Head of caudate nucleus (tissue), 42 donors: Measurements from ENCODE around the gene GPR3.

Experiments used
- DNase-seq, 42 donors: peaks; one replicate each; pipeline versions ENCODE4 v3.0.0 to v3.0.0-alpha.2; 2020 to 2021; ENCODE audit warnings: mixed read lengths in 7 of 42
- intact Hi-C: fragments of 100-400 bp; cut with DNase I; formaldehyde crosslinking; loops from one replicate; pipeline ENCODE4 v1.15.0; 2022

GPR3 gene

DNA sequence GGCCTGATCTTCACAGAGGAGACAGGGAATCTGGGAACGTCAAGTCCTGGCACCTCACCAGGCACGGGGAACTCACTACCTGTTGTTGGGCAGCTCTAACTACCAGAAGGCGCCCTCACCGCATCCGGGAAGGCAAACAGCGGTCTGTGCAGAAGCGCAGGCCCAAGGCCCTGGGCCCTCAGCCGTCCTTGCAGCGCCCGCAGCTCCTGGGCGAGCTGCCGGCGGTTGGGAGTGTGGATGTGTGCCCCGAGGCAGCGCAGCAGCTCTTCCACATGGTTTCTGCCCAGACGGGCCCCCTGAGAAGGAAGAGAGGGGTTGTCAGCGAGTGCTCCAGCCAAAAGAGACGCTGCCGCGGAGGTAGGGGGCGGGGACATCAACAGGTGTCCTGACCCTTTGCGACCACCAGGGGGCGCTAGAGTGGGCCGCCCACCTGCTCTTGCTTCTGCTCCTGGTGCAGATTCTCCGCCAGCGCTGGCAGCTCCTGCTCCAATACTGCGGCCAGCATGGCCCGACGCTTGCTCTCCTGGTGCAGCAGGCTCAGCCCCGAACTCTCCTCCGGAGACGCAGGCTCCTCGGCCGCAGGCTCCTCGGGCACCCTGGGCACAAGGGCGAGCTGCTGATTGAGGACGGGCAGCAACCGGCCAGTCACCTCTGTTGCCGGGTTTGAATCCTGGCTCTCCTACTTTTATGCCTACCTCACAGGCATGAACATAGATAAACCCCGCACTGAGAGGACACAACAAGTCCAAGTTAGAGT lies 35.0 kb upstream of the GPR3 start:
- DNase-seq, result peak; percentile 28 to 89 (median 72)
- intact Hi-C loops, result loop anchor here (5.0 kb wide), 1 partner anchor 35 kb away; the partner anchor contains the start of gene GPR3

DNA sequence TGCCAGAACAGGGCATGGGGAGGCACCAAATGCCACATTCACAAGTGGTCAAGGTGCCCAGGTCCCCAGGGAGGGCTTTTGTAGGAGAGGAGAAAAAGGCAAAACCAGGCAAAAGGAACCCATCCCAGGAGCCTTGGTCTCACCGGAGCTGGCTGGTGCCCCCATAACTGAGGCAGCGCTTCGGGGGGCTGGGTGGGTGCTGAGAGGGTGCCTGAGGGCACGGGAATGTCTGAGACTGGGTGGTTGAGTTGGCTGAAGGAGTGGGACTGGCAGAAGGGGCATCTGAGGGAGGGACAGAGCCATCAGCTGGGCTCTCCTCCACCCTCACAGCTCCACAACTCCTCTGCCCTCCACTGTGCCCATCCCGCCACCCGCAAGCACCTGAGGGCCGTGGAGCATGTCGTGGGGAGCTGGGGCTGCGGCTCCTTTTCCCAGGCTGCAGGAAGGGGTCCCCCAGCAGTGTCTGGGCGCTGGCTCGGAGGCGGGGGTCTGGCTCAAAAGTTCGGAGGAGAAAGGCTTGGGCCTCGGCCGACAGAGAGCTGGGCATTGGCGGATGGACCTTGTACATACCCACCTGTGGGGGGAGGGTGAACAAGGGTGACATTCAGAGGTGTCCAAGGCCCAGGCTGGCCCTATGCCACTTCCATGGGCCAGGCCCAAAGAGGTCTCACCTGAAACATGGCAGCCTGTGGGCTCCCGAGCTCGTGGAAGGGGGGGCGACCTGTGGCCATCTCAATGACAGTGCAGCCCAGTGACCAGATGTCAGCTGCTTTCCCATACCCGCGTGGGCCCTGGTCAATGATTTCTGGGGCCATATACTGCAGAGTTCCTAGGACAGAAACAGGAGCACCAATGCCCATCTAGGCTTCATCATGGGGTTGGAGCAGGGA lies 34.1 kb upstream of the GPR3 start:
- DNase-seq, result no peak
- intact Hi-C loops, result loop anchor here (5.0 kb wide), 1 partner anchor 34 kb away; the partner anchor contains the start of gene GPR3

DNA sequence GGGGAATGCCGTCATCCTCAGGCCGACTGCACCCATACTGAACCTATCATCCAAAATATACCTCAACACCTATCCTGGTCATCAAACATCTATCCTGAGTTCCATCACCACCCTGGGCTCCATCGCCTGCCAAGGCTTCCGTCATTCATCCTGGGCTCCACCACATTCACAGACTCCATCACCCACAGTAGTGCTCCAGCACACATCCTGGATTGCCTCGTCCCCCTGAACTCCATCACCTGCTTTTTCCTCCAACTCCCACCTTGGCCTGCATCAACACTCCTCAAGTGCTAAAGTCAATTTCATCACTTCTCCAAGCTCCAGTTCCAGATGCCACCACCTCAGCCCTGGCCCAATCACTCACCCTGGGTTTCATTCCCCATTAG lies 33.5 kb upstream of the GPR3 start:
- intact Hi-C loops, result loop anchor here (5.0 kb wide), 1 partner anchor 33 kb away; the partner anchor contains the start of gene GPR3
- DNase-seq, result no peak

DNA sequence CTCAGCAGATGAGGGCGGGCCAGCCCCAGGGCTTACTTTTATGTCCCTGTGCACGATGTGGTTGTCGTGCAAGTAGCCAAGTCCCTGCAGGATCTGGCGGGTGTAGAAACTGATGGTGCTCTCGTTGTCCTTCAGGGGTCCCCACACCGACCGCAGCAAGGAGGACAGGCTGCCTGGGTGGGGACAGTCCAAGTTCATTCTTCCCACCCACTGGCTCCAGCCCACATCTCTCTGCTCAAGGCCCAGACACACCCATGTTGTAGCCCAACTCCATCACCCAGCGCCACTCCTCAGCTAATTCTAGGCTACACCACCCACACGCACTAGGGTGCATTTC lies 32.6 kb upstream of the GPR3 start:
- intact Hi-C loops, result loop anchor here (5.0 kb wide), 1 partner anchor 33 kb away; the partner anchor contains the start of gene GPR3
- no peak for DNase-seq

DNA sequence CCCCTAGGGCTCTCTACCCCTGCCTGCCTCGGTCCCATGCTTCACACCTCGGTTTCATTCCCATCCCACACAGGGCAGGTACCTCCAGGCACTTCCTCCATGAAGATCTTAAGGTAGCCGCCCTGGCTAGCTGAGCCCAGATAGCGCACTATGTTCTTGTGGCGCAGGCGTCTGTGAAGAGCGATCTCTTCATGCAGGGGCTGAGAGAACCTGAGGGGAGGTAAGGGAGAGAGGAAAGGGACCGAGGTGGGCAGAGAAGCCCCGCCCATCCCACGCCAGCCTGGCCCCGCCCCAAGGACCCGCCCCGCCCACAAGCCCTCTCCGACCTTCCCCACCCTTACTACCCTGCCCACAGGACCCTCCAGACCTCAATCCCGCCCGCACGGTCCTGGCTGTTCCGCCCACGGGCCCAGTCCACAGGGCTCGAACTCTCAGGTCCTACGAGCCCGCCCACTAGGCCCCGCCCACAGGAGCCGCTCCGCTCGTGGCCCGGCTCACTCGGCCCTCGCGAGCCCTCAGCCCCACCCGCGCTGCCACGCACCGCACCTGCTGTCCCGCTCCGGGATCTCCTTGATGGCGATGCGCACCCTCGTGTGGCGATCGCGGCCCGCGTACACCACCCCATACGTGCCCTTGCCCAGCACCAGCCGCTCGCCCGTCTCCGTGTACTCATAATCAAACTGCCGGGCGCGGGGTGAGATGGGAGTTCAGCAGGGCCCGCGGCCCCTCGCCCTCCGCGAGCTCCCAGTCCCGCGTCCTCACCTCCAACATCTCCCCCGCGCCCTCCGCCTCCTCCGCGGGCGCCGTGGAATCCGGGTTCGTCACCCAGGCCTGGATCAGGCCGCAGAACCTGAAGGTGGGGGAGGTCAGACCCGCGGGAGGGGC lies 32.0 kb upstream of the GPR3 start:
- intact Hi-C loops, result no loop called here
- DNase-seq, result peak in 12 of 42 donors; percentile 22 to 60 (median 28)

DNA sequence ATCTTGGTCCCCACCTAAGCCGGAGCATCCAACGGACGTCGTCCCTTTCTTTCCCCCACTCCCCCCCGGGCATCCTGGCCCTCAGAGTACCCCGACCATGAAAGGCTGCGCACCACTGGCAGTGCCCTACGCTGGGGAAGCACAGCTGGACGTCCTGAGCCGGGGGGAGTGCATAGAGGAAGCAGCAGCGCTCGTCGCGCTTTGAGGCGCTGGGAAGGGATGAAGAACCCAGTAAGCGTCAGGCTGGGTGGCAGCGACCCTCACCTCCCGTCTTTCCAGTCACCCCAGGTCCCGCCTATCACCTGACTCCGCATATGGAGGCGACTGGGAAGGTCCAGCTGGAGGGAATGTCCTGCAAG lies 31.4 kb upstream of the GPR3 start:
- DNase-seq, result no peak

DNA sequence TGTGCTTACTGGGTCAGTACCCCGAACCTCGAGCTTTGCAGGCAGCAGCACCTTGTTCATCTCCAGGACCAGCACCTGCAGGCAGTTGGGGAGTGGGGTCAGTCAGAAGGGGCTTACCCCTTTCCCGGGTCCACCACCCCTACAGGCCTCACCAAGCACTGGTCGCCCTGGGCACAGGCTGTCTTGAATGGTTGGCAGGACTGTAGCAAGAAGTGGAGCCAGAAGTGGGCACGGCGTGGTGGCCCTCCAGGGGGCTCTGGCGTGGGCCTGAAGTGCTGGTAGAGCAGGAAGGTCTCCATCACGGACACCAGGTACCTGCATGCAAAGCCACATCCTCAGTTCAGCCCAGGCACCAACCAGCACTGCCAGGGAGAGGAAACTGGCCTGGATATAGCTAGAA lies 30.9 kb upstream of the GPR3 start:
- intact Hi-C loops, result no loop called here
- no peak for DNase-seq

More for the DNA sequence above, 31.4 kb upstream of the GPR3 start:
- intact Hi-C loops, result no loop called here

DNA sequence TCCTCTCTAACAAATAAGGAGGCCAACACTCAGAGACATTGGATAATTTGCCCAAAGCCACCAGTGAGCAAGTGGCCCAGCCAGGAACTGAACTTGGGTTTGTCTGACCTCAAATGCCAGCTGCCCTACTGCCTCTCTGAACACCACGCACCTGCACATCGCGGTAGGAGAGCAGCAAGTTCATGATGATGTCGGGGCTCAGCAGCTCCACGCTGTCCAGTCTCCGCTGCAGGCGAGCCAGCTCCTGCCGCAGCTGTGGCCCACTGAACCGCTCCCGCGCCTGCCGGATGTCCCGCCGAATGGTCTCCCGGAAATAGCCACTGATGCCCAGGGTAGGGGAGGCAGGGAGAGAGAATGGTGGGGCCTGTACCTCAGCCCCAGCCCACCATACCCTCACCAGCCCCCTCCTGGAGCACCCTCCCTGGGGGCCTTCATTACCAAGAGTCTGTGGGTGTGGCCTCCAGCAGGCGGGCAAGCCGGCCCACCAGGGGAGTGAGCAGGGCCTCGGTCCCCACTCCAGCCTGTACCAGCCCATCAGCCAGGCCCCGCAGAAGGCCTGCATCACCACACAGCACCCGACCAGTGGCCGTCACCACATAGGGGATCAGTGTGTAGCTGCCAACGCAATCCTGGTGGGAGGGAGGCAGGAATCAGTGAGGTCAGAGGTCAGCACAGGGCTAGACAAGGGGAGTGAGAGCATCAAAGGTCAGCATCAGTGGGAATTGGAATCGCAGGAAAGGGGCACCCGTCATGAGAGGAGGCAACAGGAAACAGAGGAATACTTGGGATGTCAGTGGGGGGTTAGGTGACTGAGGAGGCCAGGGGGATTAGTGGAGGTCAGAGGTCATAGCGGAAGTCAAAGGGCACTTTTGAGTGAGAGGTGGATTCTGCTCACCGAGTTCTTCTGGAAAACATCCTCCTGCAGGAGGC lies 28.4 kb upstream of the GPR3 start:
- DNase-seq, result no peak
- intact Hi-C loops, result no loop called here

DNA sequence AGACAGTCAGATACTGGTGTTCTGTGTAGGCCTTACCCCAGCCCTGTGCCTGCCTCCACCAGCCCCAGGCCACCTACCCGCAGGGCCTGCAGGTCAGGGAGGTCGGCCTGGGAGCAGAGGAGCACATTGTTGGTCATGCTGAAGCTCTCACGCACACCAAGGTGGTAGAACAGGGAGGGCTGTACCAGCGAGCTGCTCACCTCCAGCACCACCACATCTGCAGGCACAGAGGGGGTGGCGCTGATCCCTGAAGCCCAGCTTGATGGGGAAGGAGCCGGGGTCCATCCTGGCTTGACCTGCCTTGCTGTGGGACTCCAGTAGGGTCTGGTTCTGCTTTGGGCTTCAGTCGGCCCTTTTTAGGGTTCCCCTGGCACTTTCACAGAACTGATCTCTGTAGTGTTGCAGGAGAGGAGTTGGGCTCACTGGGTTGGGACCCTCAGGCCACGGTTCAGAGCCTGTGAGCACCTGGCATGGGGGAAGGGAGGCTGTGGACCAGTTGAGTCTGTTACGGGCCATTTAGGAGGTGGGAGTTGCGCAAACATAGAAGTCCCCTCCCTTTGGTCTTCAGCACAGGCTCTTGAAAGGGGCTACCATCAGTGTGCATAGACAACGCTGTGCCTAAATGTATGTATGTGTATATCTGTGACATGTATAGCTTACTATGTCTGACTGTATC lies 27.6 kb upstream of the GPR3 start:
- intact Hi-C loops, result no loop called here
- no peak for DNase-seq

DNA sequence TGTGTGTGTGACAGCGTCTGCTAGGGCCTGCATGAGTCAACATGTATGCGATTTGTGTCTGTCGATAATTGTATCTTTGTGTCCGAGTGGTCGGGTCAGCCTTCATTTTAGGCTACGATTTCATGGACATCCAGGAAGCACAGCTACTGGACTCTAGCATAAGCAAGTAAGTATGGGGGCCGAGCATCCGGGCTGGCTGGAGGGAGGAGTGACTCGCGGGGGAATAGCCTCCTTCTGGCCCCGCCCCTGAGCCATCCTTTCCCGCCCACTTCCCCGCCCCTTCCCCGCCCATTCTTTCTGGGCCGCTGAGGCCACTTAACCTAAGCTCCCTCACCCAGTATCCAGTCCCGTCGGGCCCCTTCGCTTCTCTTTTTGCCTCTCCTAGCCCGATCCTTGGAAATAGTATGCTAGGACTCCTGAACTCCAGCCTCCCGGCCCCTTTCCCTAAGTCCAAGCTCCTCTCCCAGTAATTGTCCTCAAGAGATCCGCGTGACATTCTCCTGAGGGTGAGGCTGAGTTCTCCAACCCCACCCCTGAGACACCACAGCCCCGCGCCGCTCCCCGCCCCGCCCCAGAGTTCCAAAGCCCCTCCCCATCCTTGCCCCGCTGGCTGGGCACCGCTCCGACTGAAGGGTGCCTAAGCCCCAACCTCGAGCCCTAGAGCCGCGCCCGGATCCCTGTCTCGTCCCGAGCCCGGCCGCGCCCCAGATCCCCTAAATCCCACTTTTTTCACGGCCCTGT lies 26.9 kb upstream of the GPR3 start:
- peak; percentile 68 to 92 (median 81) for DNase-seq
- intact Hi-C loops, result no loop called here

DNA sequence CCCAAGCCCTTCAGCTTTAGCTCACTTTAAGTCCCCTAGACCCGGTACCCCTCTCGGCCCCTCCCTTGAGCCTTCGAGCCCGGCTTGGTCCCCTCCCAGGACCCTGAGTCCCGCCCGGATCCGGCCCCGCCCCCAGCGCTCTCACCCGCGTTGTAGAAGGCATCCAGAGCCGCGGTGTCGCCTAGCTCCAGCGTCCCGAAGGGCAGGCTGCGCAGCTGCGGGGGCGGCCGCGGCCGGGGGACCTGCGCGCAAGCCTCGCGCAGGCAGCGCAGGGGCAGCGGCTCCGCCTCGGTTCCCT lies 26.4 kb upstream of the GPR3 start:
- DNase-seq, result peak; percentile 15 to 79 (median 59)
- intact Hi-C loops, result no loop called here

DNA sequence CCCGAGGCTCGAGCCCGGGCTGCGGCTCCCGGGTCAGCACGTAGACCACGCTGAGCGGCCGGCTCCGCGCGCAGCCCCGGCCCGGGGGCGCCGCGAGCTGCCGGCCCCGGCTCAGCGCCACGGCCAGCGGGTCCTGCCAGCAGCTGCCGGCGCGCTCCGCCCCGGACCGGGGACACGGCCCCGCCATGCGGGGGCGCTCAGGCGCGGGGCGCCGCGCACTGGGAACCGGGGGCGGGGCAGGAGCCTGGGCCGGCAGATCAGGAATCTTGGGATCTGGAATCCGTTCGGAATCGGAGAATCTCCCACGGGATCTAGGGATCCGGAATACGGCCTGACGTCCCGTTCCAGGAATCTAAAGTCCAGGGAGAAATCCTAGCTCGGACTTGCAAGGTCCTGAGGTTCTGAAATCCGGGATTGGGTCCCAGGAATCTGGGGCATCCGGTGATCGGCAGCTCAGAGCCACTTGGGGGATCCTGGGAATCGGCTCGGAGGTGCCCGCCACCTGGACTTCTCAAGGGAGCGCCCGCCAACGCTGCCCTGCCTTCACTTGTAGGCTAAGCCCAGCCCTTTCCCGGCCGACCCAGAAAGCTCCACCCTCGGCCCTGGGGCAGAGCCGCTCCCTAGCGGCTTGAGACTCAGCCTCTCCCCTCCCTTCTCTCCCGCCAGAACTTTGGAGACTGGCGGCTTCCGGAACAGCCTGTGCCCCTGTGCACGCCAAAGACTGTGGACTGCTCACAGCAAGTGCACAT lies 25.8 kb upstream of the GPR3 start, which contains the start of gene MAP3K6:
TSS of gene MAP3K6 (minus strand) at position 551 of the 749 bp plus-strand sequence. CDS start at position 187, 364 bp downstream.
- DNase-seq, result peak in 41 of 42 donors; percentile 28 to 82 (median 56)
- intact Hi-C loops, result no loop called here

DNA sequence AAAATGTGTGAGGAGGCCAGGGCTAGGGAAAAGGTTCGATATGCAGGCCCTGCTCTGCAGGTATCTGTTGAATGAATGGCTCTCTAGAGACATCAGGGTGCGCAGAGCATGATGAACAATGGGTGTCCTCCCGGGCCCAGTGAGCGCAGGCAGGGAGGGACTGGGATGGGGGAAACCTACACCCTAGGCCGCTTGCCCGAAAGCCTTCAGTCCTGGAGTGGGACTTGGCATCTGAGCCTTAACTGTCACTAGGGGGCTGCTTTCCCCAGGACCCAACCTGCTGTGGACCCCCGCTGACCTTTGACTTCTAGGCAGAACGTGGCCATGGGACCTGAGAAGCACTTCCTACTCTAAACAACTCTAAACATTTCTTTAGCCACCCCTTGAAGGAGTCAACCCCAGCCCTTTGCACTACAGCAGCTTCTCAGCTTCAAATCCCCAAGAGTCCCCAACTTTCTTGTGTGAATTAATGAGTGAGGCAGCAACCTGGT lies 25.2 kb upstream of the GPR3 start:
- intact Hi-C loops, result no loop called here
- no peak for DNase-seq

DNA sequence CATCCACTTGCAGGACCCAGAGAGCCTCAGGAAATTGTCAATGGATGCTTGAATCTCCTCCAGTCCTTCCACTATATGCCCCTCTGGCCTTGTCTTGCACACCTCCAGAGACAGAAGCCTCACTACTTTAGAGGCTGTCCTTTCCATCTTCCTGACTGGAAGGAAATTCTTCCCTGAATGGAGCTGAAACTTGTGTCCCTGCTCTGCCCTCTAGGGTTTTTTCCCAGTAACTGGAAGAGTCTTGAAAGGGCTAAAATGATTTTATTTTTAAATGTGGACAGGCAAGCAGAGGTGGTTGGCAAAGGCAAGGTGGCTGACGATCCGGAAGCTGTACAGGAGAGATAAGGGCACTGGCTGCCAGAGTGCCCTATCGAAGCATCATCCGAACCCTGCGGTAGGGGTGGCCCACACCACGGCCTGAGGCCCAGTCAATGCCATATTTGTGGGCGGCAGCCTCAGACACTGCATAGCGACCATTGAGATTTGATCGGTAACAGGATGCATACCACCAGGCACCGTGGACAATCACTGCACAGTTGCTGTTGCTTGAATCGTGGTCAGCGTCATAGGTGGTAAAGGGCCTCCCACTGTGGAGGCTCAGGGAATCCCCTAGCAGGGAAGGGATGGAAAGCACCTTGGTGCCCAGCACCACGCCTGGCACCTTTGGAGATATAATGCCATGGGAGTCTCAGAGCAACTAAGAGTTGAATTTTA lies 23.4 kb upstream of the GPR3 start:
- intact Hi-C loops, result no loop called here
- no peak for DNase-seq

DNA sequence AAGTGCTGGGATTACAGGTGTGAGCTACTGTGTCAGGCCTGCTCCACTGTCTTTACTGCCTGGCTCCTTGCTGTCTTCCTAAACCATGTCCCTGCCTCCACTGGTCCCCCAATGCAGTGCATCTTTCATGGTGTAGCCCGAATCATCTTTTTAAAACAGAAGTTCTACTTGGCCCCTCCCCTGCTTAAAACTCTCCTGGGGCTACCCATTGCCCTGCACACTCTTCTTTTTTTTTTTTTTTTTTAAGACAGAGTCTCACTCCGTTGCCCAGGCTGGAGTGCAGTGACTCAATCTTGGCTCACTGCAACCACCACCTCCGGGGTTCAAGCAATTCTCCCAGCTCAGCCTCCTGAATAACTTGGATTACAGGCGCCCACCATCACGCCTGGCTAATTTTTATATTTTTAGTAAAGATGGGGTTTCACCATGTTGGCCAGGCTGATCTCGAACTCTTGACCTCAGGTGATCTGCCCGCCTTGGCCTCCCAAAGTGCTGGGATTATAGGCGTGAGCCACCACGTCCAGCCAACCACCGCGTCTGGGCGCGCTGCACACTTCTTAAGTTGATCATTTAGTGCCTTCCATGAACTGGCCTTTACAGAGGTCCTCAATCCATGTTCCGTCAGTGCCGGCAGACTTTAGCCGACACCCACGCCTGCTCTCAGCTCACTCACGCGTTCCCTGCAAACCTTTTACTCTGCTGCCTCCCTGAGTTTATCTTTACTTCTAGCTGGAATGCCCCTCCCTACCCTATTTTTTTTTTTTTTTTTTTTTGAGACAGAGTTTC lies 20.2 kb upstream of the GPR3 start:
- DNase-seq, result no peak
- intact Hi-C loops, result no loop called here
